B cell (primary cell): ENCODE data around the gene TSEN54. TPM values are rescaled to one million over a fixed set of nuclear protein-coding genes. Genes with fewer than 3 reads are reported as not detected.

Experiments
- ATAC-seq: fragments of 200-7000 bp; cut with Tn5 transposase; one replicate; pipeline ENCODE4 v1.10.0; 2021; ENCODE audit warnings: low read depth, mild to moderate bottlenecking, moderate number of reproducible peaks, moderate library complexity
- CTCF ChIA-PET: fragments of 350-600 bp; sonication (Branson Sonifier 250); formaldehyde crosslinking; loops from one replicate; lab custom pipeline; 2021; ENCODE audit warnings: antibody characterized with exemption, inconsistent platforms; lab: Charles Lee
- POLR2A ChIA-PET: fragments of 350-600 bp; sonication (Branson Sonifier 250); formaldehyde crosslinking; loops from one replicate; lab custom pipeline; 2021; ENCODE audit warnings: antibody characterized with exemption; lab: Charles Lee
- DNase-seq: peaks from one replicate; pipeline ENCODE4 v3.0.0; 2013
- H2AFZ ChIP-seq: 2 replicates; pipeline ENCODE4 v1.6.1; 2012; ENCODE audit warnings: mild to moderate bottlenecking, low read depth, low read length; ENCODE audit not compliant: insufficient read depth, poor library complexity, severe bottlenecking
- H3K27ac ChIP-seq, 2 donors: 1 replicate in 1 of 2; 2 replicates in 1 of 2; pipeline ENCODE4 v1.5.1; 2012 to 2013; ENCODE audit warnings: low read length in 2 of 2, mild to moderate bottlenecking in 2 of 2, moderate library complexity in 1 of 2
- H3K27me3 ChIP-seq, 4 experiments: fragments of 200-600 bp in 1 of 4; sonication (generic) in 1 of 4; replicated peaks in 1 of 4; 1 replicate in 2 of 4; 2 replicates in 2 of 4; pipeline versions ENCODE4 v1.6.1 to v1.7.0; 2013 to 2016; ENCODE audit warnings: low read length in 3 of 4, mild to moderate bottlenecking in 2 of 4, mixed read lengths in 1 of 4, moderate library complexity in 1 of 4; ENCODE audit not compliant: insufficient read depth in 4 of 4, control insufficient read depth in 3 of 4; ENCODE audit errors: control extremely low read depth in 1 of 4
- H3K36me3 ChIP-seq, 2 experiments: replicated peaks in 1 of 2; 1 replicate in 1 of 2; 2 replicates in 1 of 2; pipeline versions ENCODE4 v1.6.1 to v1.7.1; 2013; ENCODE audit warnings: low read length in 1 of 2; ENCODE audit not compliant: insufficient read depth in 2 of 2, control insufficient read depth in 1 of 2; ENCODE audit errors: control extremely low read depth in 1 of 2, extremely low read depth in 1 of 2
- H3K4me1 ChIP-seq, 2 donors: fragments of 200-600 bp in 1 of 2; sonication (generic) in 1 of 2; 1 replicate in 1 of 2; 2 replicates in 1 of 2; pipeline versions ENCODE4 v1.5.1 to v1.6.1; 2013 to 2017; ENCODE audit warnings: low read length in 2 of 2; ENCODE audit not compliant: control insufficient read depth in 2 of 2, insufficient read depth in 2 of 2
- H3K4me2 ChIP-seq: replicated peaks from 2 replicates; pipeline ENCODE3; 2012; ENCODE audit warnings: mild to moderate bottlenecking, low read depth, low read length; ENCODE audit not compliant: poor library complexity, severe bottlenecking
- H3K4me3 ChIP-seq, 5 experiments: fragments of 200-600 bp in 1 of 5; sonication (generic) in 1 of 5; 1 replicate in 3 of 5; 2 replicates in 2 of 5; pipeline versions ENCODE4 v1.5.1 to v1.7.0; 2011 to 2016; ENCODE audit warnings: low read length in 4 of 5, mild to moderate bottlenecking in 4 of 5, low read depth in 2 of 5, control low read depth in 1 of 5, moderate library complexity in 1 of 5; ENCODE audit not compliant: insufficient read depth in 1 of 5; ENCODE audit errors: control extremely low read depth in 1 of 5, extremely low read depth in 1 of 5
- H3K79me2 ChIP-seq: fragments of 200-600 bp; sonication (generic); one replicate; pipeline ENCODE4 v1.6.0; 2016; ENCODE audit warnings: low read length; ENCODE audit not compliant: control insufficient read depth, insufficient read depth
- H3K9ac ChIP-seq: fragments of 200-600 bp; sonication (generic); 2 replicates; pipeline ENCODE4 v1.6.1; 2017; ENCODE audit warnings: mild to moderate bottlenecking, low read length, moderate library complexity
- H3K9me3 ChIP-seq, 3 donors: one replicate each; pipeline versions ENCODE4 v1.6.1 to v1.7.1; 2013; ENCODE audit warnings: low read length in 2 of 3; ENCODE audit not compliant: control insufficient read depth in 2 of 3, insufficient read depth in 1 of 3; ENCODE audit errors: control extremely low read depth in 1 of 3
- H4K20me1 ChIP-seq: 2 replicates; pipeline ENCODE4 v1.6.0; 2012; ENCODE audit warnings: mild to moderate bottlenecking, low read length; ENCODE audit not compliant: insufficient read depth, control insufficient read depth, poor library complexity, severe bottlenecking
- H3K27ac Mint-ChIP-seq: one replicate; pipeline ENCODE4 v1.8.0; 2021; ENCODE audit warnings: mixed read lengths
- H3K27me3 Mint-ChIP-seq: one replicate; pipeline ENCODE4 v1.8.0; 2021; ENCODE audit warnings: mixed read lengths
- H3K4me1 Mint-ChIP-seq: one replicate; pipeline ENCODE4 v1.8.0; 2021; ENCODE audit warnings: mixed read lengths
- H3K4me3 Mint-ChIP-seq: one replicate; pipeline ENCODE4 v1.8.0; 2021; ENCODE audit warnings: mixed read lengths
- H3K9me3 Mint-ChIP-seq: one replicate; pipeline ENCODE4 v1.8.0; 2022; ENCODE audit warnings: mixed read lengths; ENCODE audit not compliant: insufficient read depth
- CTCF ChIP-seq: fragments of 200-600 bp; IDR thresholded peaks from one replicate; pipeline ENCODE4 v1.8.0; 2022; ENCODE audit warnings: antibody characterized with exemption, mild to moderate bottlenecking
- EZH2 ChIP-seq: IDR thresholded peaks from 2 replicates; pipeline ENCODE4 v1.6.1; 2012; ENCODE audit warnings: borderline replicate concordance, low read depth, mild to moderate bottlenecking, moderate library complexity, low read length; ENCODE audit not compliant: insufficient read depth, poor library complexity, severe bottlenecking
- WGBS: methylation state at CpG from one replicate; pipeline ENCODE4 v1.1.5; 2013; ENCODE audit warnings: missing lambda C conversion rate; ENCODE audit not compliant: insufficient coverage; 5-methylcytosine and 5-hydroxymethylcytosine counted together
- intact Hi-C: fragments of 100-400 bp; cut with micrococcal nuclease; formaldehyde crosslinking; loops from one replicate; pipeline ENCODE4 v1.10.0; 2022
- polyA plus RNA-seq: library from polyadenylated mRNA; depleted of rRNA; stranded (reverse); fragments of >200 nt; gene quantifications from 2 replicates; pipeline ENCODE4 v1.2.3, GENCODE V29; 2012
- total RNA-seq, 2 donors: library from RNA; stranded (reverse); fragments of 120-200 nt in 1 of 2; gene quantifications; 1 replicate in 1 of 2; 2 replicates in 1 of 2; pipeline versions ENCODE4 v1.2.3 to v1.2.4, GENCODE V29; 2013 to 2022

TSEN54 gene
- total and polyA plus RNA-seq, 2 donors (not counting 1 experiment from before 2014, with no cell fraction given): 33.0 to 45.9 TPM

- no peaks in the 10 kb centered on the region for H3K27me3 Mint-ChIP-seq
Measured at GRCh38 chr17:75494326-75494877, 21.9 kb upstream of the TSEN54 start.

GRCh38 chr17:75496005-75496404 lies 20.3 kb upstream of the TSEN54 start:
- H3K27ac ChIP-seq: no peak overlapping the region
- Mint-ChIP-seq H3K27ac (no peak overlapping the region), H3K4me3 (no peak overlapping the region), H3K27me3 (no peaks in the 10 kb centered on the region), H3K4me1 (no peaks in the 10 kb centered on the region), H3K9me3 (no peaks in the 10 kb centered on the region)
- POLR2A ChIA-PET: no interaction called here
- DNase-seq (no peak), ATAC-seq (no peak)
- H3K36me3 ChIP-seq: peaks cover 0 to 62% of the 10 kb centered on the region in 2 experiments
- no peak overlapping the region for H3K4me2 ChIP-seq
- intact Hi-C loops: no loop called here
- H4K20me1 ChIP-seq: no peaks in the 10 kb centered on the region
- H3K27me3 ChIP-seq: no peaks in the 10 kb centered on the region
- no peaks in the 10 kb centered on the region for H3K9me3 ChIP-seq
- CTCF ChIA-PET: no interaction called here
- no peaks in the 10 kb centered on the region for H3K79me2 ChIP-seq
- no peak overlapping the region for H2AFZ ChIP-seq
- H3K9ac ChIP-seq: no peak overlapping the region
- no peak for TF ChIP-seq EZH2
- TF ChIP-seq CTCF: no peak
- no peak overlapping the region for H3K4me3 ChIP-seq
- WGBS: 98% methylated on average over 11 of the region's 11 CpGs
- no peaks in the 10 kb centered on the region for H3K4me1 ChIP-seq

More at GRCh38 chr17:75494326-75494877, 21.9 kb upstream of the TSEN54 start:
- Histone ChIP-seq H3K79me2 (no peaks in the 10 kb centered on the region), H3K27ac (no peak overlapping the region), H4K20me1 (no peaks in the 10 kb centered on the region), H3K27me3 (no peaks in the 10 kb centered on the region), H3K9me3 (no peaks in the 10 kb centered on the region), H3K36me3 (peaks cover 0 to 67% of the 10 kb centered on the region in 2 experiments), H3K4me3 (no peak overlapping the region), H2AFZ (no peak overlapping the region), H3K9ac (no peak overlapping the region), H3K4me1 (no peaks in the 10 kb centered on the region), H3K4me2 (no peak overlapping the region)
- ATAC-seq (no peak), DNase-seq (no peak)
- intact Hi-C loops: no loop called here
- H3K27ac Mint-ChIP-seq: no peak overlapping the region
- 97% methylated on average over 11 of the region's 14 CpGs for WGBS
- no peak for TF ChIP-seq EZH2
- no peak for TF ChIP-seq CTCF
- no peak overlapping the region for H3K4me3 Mint-ChIP-seq
- CTCF ChIA-PET: no interaction called here
- no peaks in the 10 kb centered on the region for H3K9me3 Mint-ChIP-seq
- POLR2A ChIA-PET: no interaction called here
- H3K4me1 Mint-ChIP-seq: no peaks in the 10 kb centered on the region
